T-helper 17 cell (primary cell): ENCODE measurements around the gene DRAP1. TPM values are rescaled to one million over a fixed set of nuclear protein-coding genes. Genes with fewer than 3 reads are reported as not detected.

Source experiments
- ATAC-seq: fragments of 150-1000 bp; cut with Tn5 transposase; 2 replicates; pipeline ENCODE4 v1.10.0; 2021; ENCODE audit warnings: mild to moderate bottlenecking, moderate library complexity
- DNase-seq, 3 donors: peaks; one replicate each; pipeline versions ENCODE4 v3.0.0 to v3.0.0-alpha.2; 2020 to 2021
- H3K9me3 ChIP-seq: one replicate; pipeline ENCODE4 v1.7.0; 2013; ENCODE audit warnings: low read length, mild to moderate bottlenecking; ENCODE audit not compliant: control insufficient read depth, poor library complexity, severe bottlenecking
- H3K27ac Mint-ChIP-seq: one replicate; pipeline ENCODE4 v1.8.0; 2022; ENCODE audit warnings: mild to moderate bottlenecking, moderate library complexity, mixed read lengths
- H3K27me3 Mint-ChIP-seq: one replicate; pipeline ENCODE4 v1.8.0; 2022; ENCODE audit warnings: mixed read lengths
- H3K36me3 Mint-ChIP-seq: one replicate; pipeline ENCODE4 v1.8.0; 2022; ENCODE audit warnings: low read depth, mixed read lengths
- H3K4me1 Mint-ChIP-seq: one replicate; pipeline ENCODE4 v1.8.0; 2022; ENCODE audit warnings: mild to moderate bottlenecking, mixed read lengths
- H3K4me3 Mint-ChIP-seq: one replicate; pipeline ENCODE4 v1.8.0; 2022; ENCODE audit warnings: mild to moderate bottlenecking, moderate library complexity, mixed read lengths
- total RNA-seq, 4 donors: library from RNA in 2 of 4; stranded (reverse) in 2 of 4; gene quantifications; one replicate each; pipeline ENCODE4 v1.2.3 and lab custom pipeline; 2022 to 2026

DRAP1 gene
- total RNA-seq, 2 donors from 2014 or later = 63.1 to 65.7 TPM

GRCh38 chr11:65882120-65883057 is 36.8 kb upstream of the DRAP1 start:
- Mint-ChIP-seq H3K4me3 (no peak overlapping the region), H3K27me3 (no peaks in the 10 kb centered on the region), H3K4me1 (peaks cover 29% of the 10 kb centered on the region), H3K36me3 (peaks cover 3% of the 10 kb centered on the region), H3K27ac (no peak overlapping the region)
- DNase-seq (no peak), ATAC-seq (no peak)
- no peaks in the 10 kb centered on the region for H3K9me3 ChIP-seq

GRCh38 chr11:65883058-65883761 is 36.0 kb upstream of the DRAP1 start:
- H3K9me3 ChIP-seq = no peaks in the 10 kb centered on the region
- Mint-ChIP-seq H3K27ac (no peak overlapping the region), H3K4me3 (no peak overlapping the region), H3K36me3 (peaks cover 3% of the 10 kb centered on the region), H3K27me3 (no peaks in the 10 kb centered on the region), H3K4me1 (peaks cover 30% of the 10 kb centered on the region)
- DNase-seq (no peak), ATAC-seq (no peak)

GRCh38 chr11:65883786-65884715 is 35.2 kb upstream of the DRAP1 start:
- H3K4me3 Mint-ChIP-seq = peak overlapping the region; percentile 49
- peaks cover 3% of the 10 kb centered on the region for H3K36me3 Mint-ChIP-seq
- H3K4me1 Mint-ChIP-seq = peaks cover 36% of the 10 kb centered on the region
- ATAC-seq (no peak), DNase-seq (no peak)
- no peaks in the 10 kb centered on the region for H3K27me3 Mint-ChIP-seq
- peak overlapping the region; percentile 56 for H3K27ac Mint-ChIP-seq
- no peaks in the 10 kb centered on the region for H3K9me3 ChIP-seq

- ATAC-seq = peak; percentile 61
These were observed 34.5 kb upstream of the DRAP1 start for GRCh38 chr11:65884716-65885092.

GRCh38 chr11:65885231-65885630 is 34.0 kb upstream of the DRAP1 start:
- no peak for ATAC-seq
- DNase-seq = no peak
- Mint-ChIP-seq H3K36me3 (peaks cover 3% of the 10 kb centered on the region), H3K4me3 (peak overlapping the region; percentile 9), H3K27me3 (no peaks in the 10 kb centered on the region), H3K4me1 (peaks cover 42% of the 10 kb centered on the region), H3K27ac (peak overlapping the region; percentile 56)
- H3K9me3 ChIP-seq = no peaks in the 10 kb centered on the region

More at GRCh38 chr11:65884716-65885092, 34.5 kb upstream of the DRAP1 start:
- H3K36me3 Mint-ChIP-seq = peaks cover 3% of the 10 kb centered on the region
- peak; percentile 74 to 85 (median 74) for DNase-seq
- peak overlapping the region; percentile 56 for H3K27ac Mint-ChIP-seq
- no peaks in the 10 kb centered on the region for H3K27me3 Mint-ChIP-seq
- H3K9me3 ChIP-seq = no peaks in the 10 kb centered on the region
- peak overlapping the region; percentile 49 for H3K4me3 Mint-ChIP-seq
- peaks cover 38% of the 10 kb centered on the region for H3K4me1 Mint-ChIP-seq

GRCh38 chr11:65885808-65886536 is 33.3 kb upstream of the DRAP1 start:
- ATAC-seq (no peak), DNase-seq (no peak)
- no peaks in the 10 kb centered on the region for H3K9me3 ChIP-seq
- Mint-ChIP-seq H3K4me1 (peaks cover 39% of the 10 kb centered on the region), H3K27ac (peak overlapping the region; percentile 86), H3K27me3 (no peaks in the 10 kb centered on the region), H3K4me3 (no peak overlapping the region), H3K36me3 (peaks cover 3% of the 10 kb centered on the region)

GRCh38 chr11:65886826-65887722 is 32.2 kb upstream of the DRAP1 start:
- Mint-ChIP-seq H3K27me3 (no peaks in the 10 kb centered on the region), H3K4me3 (peak overlapping the region; percentile 95), H3K36me3 (peaks cover 3% of the 10 kb centered on the region), H3K27ac (peak overlapping the region; percentile 98), H3K4me1 (peaks cover 40% of the 10 kb centered on the region)
- no peaks in the 10 kb centered on the region for H3K9me3 ChIP-seq
- ATAC-seq (no peak), DNase-seq (no peak)

- H3K27me3 Mint-ChIP-seq = no peaks in the 10 kb centered on the region
- H3K4me3 Mint-ChIP-seq = peak overlapping the region; percentile 95
- peak overlapping the region; percentile 98 for H3K27ac Mint-ChIP-seq
- H3K9me3 ChIP-seq = no peaks in the 10 kb centered on the region
- ATAC-seq (no peak), DNase-seq (no peak)
- H3K4me1 Mint-ChIP-seq = peaks cover 47% of the 10 kb centered on the region
- H3K36me3 Mint-ChIP-seq = peaks cover 3% of the 10 kb centered on the region
These were observed 31.5 kb upstream of the DRAP1 start for GRCh38 chr11:65887723-65888162.

GRCh38 chr11:65888163-65888814 is 30.9 kb upstream of the DRAP1 start, which contains the start of gene FIBP:
TSS of gene FIBP (minus strand) at chr11:65888471. CDS start at chr11:65888418, 53 bp downstream.
- H3K4me3 Mint-ChIP-seq = peak within 1 kb of the TSS; percentile 95
- ATAC-seq = peak; percentile 64
- H3K4me1 Mint-ChIP-seq = peaks cover 48% of the 10 kb centered on the region
- H3K27me3 Mint-ChIP-seq = no peaks in the 10 kb centered on the region
- H3K36me3 Mint-ChIP-seq = peaks cover 3% of the 10 kb centered on the region
- peak; percentile 88 to 94 (median 94) for DNase-seq
- H3K9me3 ChIP-seq = no peaks in the 10 kb centered on the region
- peak within 1 kb of the TSS; percentile 98 for H3K27ac Mint-ChIP-seq

GRCh38 chr11:65890324-65891218 is 28.7 kb upstream of the DRAP1 start, which contains the start of gene CCDC85B:
TSS of gene CCDC85B (plus strand) at chr11:65890673. CDS start at chr11:65890784, 111 bp downstream.
- peaks cover 52% of the 10 kb centered on the region for H3K4me1 Mint-ChIP-seq
- no peaks in the 10 kb centered on the region for H3K9me3 ChIP-seq
- H3K36me3 Mint-ChIP-seq = no peaks in the 10 kb centered on the region
- H3K27ac Mint-ChIP-seq = peak within 1 kb of the TSS; percentile 98
- DNase-seq (peak; percentile 96 to 98 (median 97)), ATAC-seq (peak; percentile 77)
- H3K27me3 Mint-ChIP-seq = no peaks in the 10 kb centered on the region
- peak within 1 kb of the TSS; percentile 95 for H3K4me3 Mint-ChIP-seq
